Hematopoietic multipotent progenitor cell treated with erythropoietin and hydrocortisone succinate and interleukin-3 and kit ligand, for 17 days (in vitro differentiated cells): Measurements from ENCODE around the gene SRSF4.
"Not testable (repeated sequence)": the region's sequence is repeated elsewhere in the genome, so short reads cannot be mapped to it uniquely, and the experiment has no call there.

Experiments used
- DNase-seq: peaks from one replicate; pipeline ENCODE4 v3.0.0-alpha.2; 2015; ENCODE audit warnings: low spot score

SRSF4 gene

GRCh38 chr1:29181413-29182225 lies at the start of gene SRSF4:
Gene SRSF4 (minus strand): TSS chr1:29181900. CDS start chr1:29181752, 148 bp downstream.
- peak; percentile 97 for DNase-seq

- DNase-seq = peak; percentile 91
These were observed 49.1 kb upstream of the SRSF4 start, which contains the start of gene MECR for GRCh38 chr1:29230553-29231378. Gene MECR (minus strand): TSS chr1:29230934. CDS start chr1:29230906, 28 bp downstream.

GRCh38 chr1:29230204-29230552 lies 48.5 kb upstream of the SRSF4 start:
- peak; percentile 9 for DNase-seq

GRCh38 chr1:29227511-29227910 lies 45.8 kb upstream of the SRSF4 start:
- no peak for DNase-seq

GRCh38 chr1:29225361-29225760 lies 43.7 kb upstream of the SRSF4 start:
- DNase-seq = no peak

- DNase-seq = no peak
These were observed 42.7 kb upstream of the SRSF4 start for GRCh38 chr1:29224356-29224837.

- no peak for DNase-seq
These were observed 41.8 kb upstream of the SRSF4 start for GRCh38 chr1:29223521-29223920.

- no peak for DNase-seq
These were observed 41.0 kb upstream of the SRSF4 start for GRCh38 chr1:29222686-29223085.

- not testable (repeated sequence) for DNase-seq
These were observed 40.6 kb upstream of the SRSF4 start for GRCh38 chr1:29222260-29222659.

GRCh38 chr1:29221296-29221695 lies 39.6 kb upstream of the SRSF4 start:
- DNase-seq = no peak

GRCh38 chr1:29218223-29218622 lies 36.5 kb upstream of the SRSF4 start:
- DNase-seq = no peak

GRCh38 chr1:29217633-29218032 lies 35.9 kb upstream of the SRSF4 start:
- no peak for DNase-seq

- no peak for DNase-seq
These were observed 31.4 kb upstream of the SRSF4 start for GRCh38 chr1:29213055-29213454.

- DNase-seq = no peak
These were observed 29.7 kb upstream of the SRSF4 start for GRCh38 chr1:29211086-29212030.

- DNase-seq = no peak
These were observed 28.8 kb upstream of the SRSF4 start for GRCh38 chr1:29210278-29211085.

GRCh38 chr1:29209173-29209572 lies 27.5 kb upstream of the SRSF4 start:
- DNase-seq = no peak

- no peak for DNase-seq
These were observed 26.7 kb upstream of the SRSF4 start for GRCh38 chr1:29208442-29208841.

GRCh38 chr1:29202584-29203340 lies 21.1 kb upstream of the SRSF4 start:
- peak; percentile 98 for DNase-seq

GRCh38 chr1:29202053-29202452 lies 20.4 kb upstream of the SRSF4 start:
- DNase-seq = no peak

GRCh38 chr1:29201595-29202051 lies 19.9 kb upstream of the SRSF4 start:
- no peak for DNase-seq
